Breast epithelium (tissue), 3 donors: ENCODE measurements around the gene OSTM1.

ENCODE experiments used
- POLR2A ChIP-seq: fragments of 450-650 bp; IDR thresholded peaks from one replicate; pipeline ENCODE4 v1.6.1; 2016; ENCODE audit warnings: antibody characterized with exemption, mild to moderate bottlenecking, moderate library complexity
- POLR2AphosphoS5 ChIP-seq, 3 donors: sonication (generic); formaldehyde crosslinking; IDR thresholded peaks; one replicate each; pipeline ENCODE4 v1.6.1; 2017; ENCODE audit warnings: antibody characterized with exemption in 3 of 3
- TF ChIP-seq, protein P1 (sequence below), 3 donors: fragments of 450-650 bp; IDR thresholded peaks; one replicate each; pipeline ENCODE4 v1.5.1; 2016 to 2017; ENCODE audit warnings: antibody characterized with exemption in 3 of 3, mild to moderate bottlenecking in 3 of 3, moderate library complexity in 3 of 3

DNA sequence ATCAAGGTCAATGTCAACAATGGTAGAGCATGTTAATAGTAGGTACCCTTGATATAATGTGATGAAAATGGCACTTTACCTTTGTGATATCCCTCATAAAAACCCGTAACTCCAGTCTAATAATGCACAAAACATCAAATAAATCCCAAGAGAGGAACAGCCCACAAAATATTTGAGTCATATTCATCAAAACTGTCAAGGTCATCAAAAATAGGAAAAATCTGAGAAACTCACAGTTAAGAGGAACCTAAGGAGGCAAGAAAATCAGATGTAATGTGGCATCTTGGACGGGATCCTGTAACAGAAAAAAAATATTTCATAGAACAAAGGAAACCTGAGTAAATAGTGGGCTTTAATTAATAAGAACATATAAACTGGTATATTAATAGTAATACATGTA, 25.5 kb upstream of the OSTM1 start:
- TF ChIP-seq, protein P1, sequence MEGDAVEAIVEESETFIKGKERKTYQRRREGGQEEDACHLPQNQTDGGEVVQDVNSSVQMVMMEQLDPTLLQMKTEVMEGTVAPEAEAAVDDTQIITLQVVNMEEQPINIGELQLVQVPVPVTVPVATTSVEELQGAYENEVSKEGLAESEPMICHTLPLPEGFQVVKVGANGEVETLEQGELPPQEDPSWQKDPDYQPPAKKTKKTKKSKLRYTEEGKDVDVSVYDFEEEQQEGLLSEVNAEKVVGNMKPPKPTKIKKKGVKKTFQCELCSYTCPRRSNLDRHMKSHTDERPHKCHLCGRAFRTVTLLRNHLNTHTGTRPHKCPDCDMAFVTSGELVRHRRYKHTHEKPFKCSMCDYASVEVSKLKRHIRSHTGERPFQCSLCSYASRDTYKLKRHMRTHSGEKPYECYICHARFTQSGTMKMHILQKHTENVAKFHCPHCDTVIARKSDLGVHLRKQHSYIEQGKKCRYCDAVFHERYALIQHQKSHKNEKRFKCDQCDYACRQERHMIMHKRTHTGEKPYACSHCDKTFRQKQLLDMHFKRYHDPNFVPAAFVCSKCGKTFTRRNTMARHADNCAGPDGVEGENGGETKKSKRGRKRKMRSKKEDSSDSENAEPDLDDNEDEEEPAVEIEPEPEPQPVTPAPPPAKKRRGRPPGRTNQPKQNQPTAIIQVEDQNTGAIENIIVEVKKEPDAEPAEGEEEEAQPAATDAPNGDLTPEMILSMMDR (IDR thresholded peaks at IDR 0.05) = no peak
- TF ChIP-seq POLR2A = no peak
- TF ChIP-seq POLR2AphosphoS5 (IDR thresholded peaks at IDR 0.05) = no peak
